Activated CD8-positive, alpha-beta memory T cell treated with anti-CD3 and anti-CD28 coated beads for 48 hours (primary cell): ENCODE results near the gene ZCCHC3.

Experiments
- DNase-seq, 3 experiments: peaks; one replicate each; pipeline ENCODE4 v3.0.0-alpha.2; 2020; ENCODE audit warnings: low read depth in 2 of 3, low spot score in 2 of 3

ZCCHC3 gene

GRCh38 chr20:278607-279571 lies 18.5 kb upstream of the ZCCHC3 start:
- DNase-seq = no peak

DNA sequence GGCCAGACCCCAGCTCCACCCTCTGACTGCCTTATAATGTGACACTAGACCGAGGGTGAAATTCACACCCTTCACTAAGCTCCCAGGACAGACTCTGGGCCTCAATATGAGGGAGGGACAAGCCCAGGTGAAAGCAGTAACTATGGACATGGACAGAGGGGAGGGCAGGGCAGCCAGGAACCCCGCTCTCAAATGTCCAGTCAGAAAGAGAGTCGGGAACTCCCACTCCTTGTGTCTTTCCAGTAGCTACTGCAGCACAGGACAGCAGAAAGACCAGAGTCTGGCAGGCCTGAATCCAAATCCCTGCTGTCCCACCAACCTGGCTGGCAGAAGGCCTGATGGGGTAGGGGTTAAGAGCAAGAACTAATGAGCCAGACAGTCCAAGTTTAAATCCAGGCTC lies 13.2 kb upstream of the ZCCHC3 start:
- DNase-seq = no peak

- DNase-seq = no peak
Observed at GRCh38 chr20:286508-286907, 10.9 kb upstream of the ZCCHC3 start.

GRCh38 chr20:288956-289692 lies 8.2 kb upstream of the ZCCHC3 start:
- no peak for DNase-seq

- no peak for DNase-seq
Observed at GRCh38 chr20:289693-290083, 7.7 kb upstream of the ZCCHC3 start.

- DNase-seq = peak; percentile 65 to 70 (median 66)
Observed at GRCh38 chr20:290084-290831, 7.1 kb upstream of the ZCCHC3 start, which contains the start of gene C20orf96. Gene C20orf96, minus strand, starts transcription at chr20:290750. Its CDS starts 140 bp downstream, at chr20:290610.

GRCh38 chr20:294602-295001 lies 2.8 kb upstream of the ZCCHC3 start:
- no peak for DNase-seq

DNA sequence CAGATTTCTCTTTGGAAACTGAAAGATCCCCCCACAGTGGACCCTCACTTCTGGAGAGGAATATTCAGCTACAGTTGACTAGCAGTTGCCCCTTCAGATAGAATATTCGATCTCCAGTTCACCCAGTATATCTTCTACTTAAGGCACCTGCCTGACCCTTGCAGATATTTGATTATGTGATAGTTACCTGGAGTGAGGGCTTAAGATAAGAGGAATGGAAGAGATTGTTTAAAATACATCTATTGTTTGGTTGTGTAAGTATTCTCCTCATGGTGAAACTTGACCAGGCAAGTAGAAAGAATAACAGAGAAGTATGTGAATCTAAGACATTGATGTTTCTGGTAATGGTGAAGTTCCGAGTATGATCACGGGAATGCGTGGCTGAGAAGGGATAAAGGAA lies 1.6 kb upstream of the ZCCHC3 start:
- no peak for DNase-seq

- peak; percentile 13 to 34 (median 22) for DNase-seq
Observed at GRCh38 chr20:297925-298775, 780 bp downstream of the ZCCHC3 start.

DNA sequence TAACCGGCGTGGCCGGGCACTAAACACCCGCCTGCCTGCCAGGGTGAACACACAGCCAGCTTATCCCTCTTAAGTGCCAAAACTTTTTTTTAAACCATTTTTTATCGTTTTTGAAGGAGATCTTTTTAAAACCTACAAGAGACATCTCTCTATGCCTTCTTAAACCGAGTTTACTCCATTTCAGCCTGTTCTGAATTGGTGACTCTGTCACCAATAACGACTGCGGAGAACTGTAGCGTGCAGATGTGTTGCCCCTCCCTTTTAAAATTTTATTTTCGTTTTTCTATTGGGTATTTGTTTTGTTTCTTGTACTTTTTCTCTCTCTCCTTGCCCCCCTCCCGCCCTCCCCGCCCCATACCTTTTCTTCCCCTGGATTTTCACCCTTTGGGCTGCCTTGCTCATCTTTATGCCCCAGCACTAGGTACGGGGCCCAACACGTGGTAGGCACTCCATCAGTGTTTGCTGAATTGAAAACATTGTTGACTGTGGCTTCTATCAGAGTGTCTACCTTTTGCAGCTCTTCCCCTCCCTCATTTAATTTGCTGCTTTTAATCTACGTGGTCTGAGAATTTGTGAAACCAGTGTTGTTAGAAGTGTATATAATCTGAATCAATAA lies 1.5 kb downstream of the ZCCHC3 start:
- no peak for DNase-seq

DNA sequence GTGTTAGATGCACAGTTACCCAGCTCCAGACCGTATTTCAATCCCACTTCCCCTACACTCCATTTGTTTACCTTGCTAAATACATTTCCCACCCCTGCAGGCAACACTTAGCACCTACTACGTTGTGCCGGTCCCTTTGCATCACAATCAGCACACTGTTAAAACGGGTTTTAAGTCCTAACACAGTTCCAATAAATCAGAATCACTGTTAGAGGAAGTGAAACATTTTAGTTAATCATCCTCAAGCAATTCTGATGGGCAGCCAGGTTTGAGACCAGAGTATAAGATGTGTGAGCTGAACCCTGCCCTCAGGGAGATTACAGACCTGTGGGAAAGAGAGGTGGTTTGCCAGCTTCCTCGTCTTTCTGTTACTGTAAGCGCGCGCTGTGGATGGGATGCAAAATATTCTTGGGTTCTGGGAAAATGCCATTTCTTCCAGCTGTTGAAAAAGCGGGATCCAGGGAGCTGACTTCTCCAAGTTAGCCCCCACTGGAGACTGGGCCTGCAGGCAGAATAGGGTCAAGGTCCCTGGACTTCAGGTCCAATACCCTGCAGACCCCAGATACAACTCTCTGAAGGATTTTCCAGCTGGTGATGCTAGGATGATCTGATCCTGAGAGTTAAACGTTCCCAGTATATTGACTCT lies 3.1 kb downstream of the ZCCHC3 start:
- DNase-seq = no peak

DNA sequence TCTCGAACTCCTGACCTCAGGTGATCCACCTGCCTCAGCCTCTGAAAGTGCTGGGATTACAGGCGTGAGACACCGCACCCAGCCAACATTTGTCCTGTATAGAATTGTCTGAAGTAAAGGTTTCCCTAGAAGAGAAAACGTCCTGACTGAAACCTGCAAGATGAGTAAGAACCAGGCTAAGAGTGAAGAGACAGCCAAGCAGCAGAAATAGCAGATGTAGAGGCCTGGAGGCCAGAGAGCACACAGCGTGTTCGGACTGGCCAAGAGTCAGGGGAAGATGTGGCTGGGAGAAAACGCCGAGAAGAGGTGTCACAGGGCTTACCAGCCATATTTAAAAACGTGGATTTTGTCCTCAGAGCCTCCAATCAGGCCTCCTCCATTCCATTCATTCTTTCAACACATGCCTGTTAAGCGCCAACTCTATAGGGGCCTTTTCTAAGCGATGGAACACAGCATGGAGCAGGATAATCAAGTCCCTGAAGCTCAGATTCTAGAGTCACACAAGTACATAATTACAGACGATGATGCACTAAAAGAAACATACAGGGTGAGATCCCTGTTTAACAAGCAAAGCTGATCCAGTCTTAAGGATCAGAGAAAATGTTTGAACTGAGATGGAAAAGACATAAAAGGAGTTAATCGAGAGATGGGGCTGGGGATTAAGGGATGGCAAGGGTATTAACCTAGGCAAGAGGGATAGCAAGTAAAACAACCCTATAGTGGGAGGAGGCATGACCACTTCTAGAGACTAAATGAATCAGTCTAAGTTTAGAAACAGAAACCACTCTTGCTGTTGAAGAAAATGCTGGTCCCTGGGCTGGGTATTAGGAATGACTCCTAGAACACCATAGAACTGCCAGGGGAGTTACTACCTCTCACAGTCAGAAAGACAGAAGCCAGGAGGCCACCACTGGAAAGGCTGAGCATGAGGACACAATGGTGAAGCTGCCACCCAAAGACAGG lies 4.8 kb downstream of the ZCCHC3 start:
- no peak for DNase-seq

- DNase-seq = no peak
Observed at GRCh38 chr20:305745-306144, 8.4 kb downstream of the ZCCHC3 start.

- DNase-seq = no peak
Observed at GRCh38 chr20:308427-309038, 11.2 kb downstream of the ZCCHC3 start.

DNA sequence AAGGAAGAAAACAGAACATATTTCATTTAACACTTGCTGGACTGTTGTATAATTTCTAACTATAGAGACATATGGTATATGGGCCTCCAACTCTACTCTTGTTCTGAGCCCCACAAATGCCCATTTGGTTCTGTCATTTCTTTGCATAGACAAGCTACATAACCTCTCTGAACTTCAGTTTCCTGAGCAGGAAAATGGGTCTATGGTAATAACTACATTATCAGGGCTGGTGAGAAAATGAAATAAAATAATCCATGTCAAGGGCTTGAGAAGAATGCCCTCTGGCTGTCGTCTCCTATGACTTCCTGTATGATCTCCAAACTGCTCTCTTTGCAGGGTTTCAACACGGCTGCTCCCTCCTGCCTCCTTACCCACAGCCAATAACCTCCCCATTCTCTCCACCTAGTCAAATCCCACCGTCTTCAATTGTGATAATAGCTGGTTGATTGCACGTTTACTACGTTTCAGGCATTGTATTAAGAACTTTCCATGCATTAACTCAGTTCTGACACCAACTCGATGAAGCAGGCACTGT lies 12.0 kb downstream of the ZCCHC3 start:
- no peak for DNase-seq

- peak; percentile 49 to 65 (median 57) for DNase-seq
Observed at GRCh38 chr20:309841-310644, 12.7 kb downstream of the ZCCHC3 start.

DNA sequence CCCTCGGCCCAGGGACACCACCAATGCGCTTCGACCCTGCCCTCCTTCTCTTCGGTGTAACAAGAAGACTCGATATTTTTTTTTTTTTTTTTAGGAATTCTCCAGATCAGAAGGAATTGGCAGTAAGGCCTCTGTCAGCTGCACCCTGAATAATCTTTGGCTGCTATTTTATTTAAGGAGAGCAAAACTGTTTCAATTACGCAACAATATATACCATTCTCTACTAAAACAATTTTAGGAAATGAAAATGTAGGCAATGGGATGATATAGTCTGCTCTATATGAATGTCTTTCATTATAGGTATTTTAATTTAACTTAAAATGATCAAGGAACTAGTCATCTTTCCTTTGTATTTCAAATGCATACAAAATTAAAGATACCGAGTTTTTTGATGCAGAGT lies 13.3 kb downstream of the ZCCHC3 start:
- no peak for DNase-seq
